GM12875 (cell line): ENCODE results near the gene AKAP8.

Experiments used
- H3K4me3 ChIP-seq: one replicate; pipeline ENCODE4 v1.5.1; 2011; ENCODE audit warnings: low read depth, low read length, control low read depth
- CTCF ChIP-seq: IDR thresholded peaks from 2 replicates; pipeline ENCODE4 v1.5.1; 2011; ENCODE audit warnings: low read depth, mild to moderate bottlenecking, control low read depth, inconsistent platforms, low read length, moderate library complexity, borderline replicate concordance; ENCODE audit not compliant: insufficient read depth

AKAP8 gene

GRCh38 chr19:15424121-15424520, 44.5 kb upstream of the AKAP8 start:
- no peak for TF ChIP-seq CTCF
- no peak overlapping the region for H3K4me3 ChIP-seq

- H3K4me3 ChIP-seq, result no peak overlapping the region
- TF ChIP-seq CTCF, result no peak
Observed at GRCh38 chr19:15423130-15423529, 43.5 kb upstream of the AKAP8 start.

GRCh38 chr19:15422296-15423075, 42.9 kb upstream of the AKAP8 start:
- no peak overlapping the region for H3K4me3 ChIP-seq
- TF ChIP-seq CTCF, result no peak

- no peak for TF ChIP-seq CTCF
- no peak overlapping the region for H3K4me3 ChIP-seq
Observed at GRCh38 chr19:15421721-15422260, 42.2 kb upstream of the AKAP8 start.

- no peak overlapping the region for H3K4me3 ChIP-seq
- no peak for TF ChIP-seq CTCF
Observed at GRCh38 chr19:15421136-15421695, 41.6 kb upstream of the AKAP8 start.

GRCh38 chr19:15419413-15420025, 39.9 kb upstream of the AKAP8 start:
- H3K4me3 ChIP-seq, result no peak overlapping the region
- no peak for TF ChIP-seq CTCF
